ENCODE measurements around the gene STUB1. TPM values are rescaled to one million over a fixed set of nuclear protein-coding genes. Genes with fewer than 3 reads are reported as not detected.

Gene STUB1
- total RNA-seq, 1 experiment from 2014 or later: 111 TPM

DNA sequence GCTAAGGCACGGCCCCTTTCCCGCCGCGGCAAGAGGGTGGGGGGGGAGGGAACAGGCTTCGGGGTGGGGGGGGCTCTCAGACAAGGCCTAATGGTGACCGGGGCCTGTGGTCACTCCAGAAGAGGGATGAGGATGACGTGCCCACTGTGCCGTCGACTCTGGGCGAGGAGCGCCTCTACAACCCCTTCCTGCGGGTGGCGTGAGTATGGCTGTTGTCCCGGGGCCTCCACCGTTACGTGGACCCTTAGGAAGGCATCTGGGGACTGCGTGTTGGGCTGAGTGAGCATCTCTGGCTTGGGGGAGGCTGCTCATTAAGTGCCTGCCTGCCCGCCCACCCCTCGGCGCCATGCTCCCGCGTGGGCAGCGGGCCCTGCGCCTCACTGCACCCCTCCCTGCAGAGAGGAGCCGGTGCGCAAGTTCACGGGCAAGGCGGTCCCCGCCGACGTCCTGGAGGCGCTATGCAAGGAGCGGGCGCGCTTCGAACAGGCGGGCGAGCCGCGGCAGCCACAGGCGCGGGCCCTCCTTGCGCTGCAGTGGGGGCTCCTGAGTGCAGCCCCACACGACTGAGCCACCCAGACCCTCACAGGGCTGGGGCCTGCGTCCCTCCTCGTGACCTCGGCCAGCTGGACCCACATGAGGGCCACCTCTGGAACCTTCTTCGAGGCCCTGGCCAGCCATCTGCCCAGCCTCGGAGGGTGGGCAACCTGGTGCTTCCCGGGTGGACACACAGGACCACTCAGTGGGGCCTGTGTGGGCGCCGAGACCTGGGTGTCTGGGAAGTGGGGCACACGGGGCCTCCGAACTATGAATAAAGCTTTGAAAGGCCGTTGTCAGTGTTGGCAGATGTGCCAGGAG is 48.9 kb downstream of the STUB1 start:
- RAD21 ChIA-PET (ENCODE audit: low non-redundant PET in 1 of 2, low total read pairs in 2 of 2, uncharacterized antibody in 2 of 2, unreplicated experiment in 2 of 2): no interaction called here
- Histone ChIP-seq H3K9ac (ENCODE audit: low read length) (peak overlapping the region; percentile 98), H3K4me1 (ENCODE audit: control insufficient read depth in 1 of 2, insufficient read depth in 2 of 2, low read length in 2 of 2) (peaks cover 5 to 29% of the 10 kb centered on the region in 2 experiments; a peak in 3 of 4 replicates), H3K79me2 (ENCODE audit: insufficient read depth, low read length) (peaks cover 19% of the 10 kb centered on the region; the same call in 1 of the 2 replicates), H3K4me3 (replicated peaks in 1 of 2; ENCODE audit: low read depth in 1 of 2, low read length in 2 of 2) (peak overlapping the region; percentile 80 to 89), H3K9me2 (ENCODE audit: insufficient read depth) (no peaks in the 10 kb centered on the region), H4K20me1 (ENCODE audit: insufficient read depth) (no peaks in the 10 kb centered on the region), H3K36me3 (ENCODE audit: control insufficient read depth in 1 of 2, insufficient read depth in 2 of 2, low read length in 2 of 2) (peaks cover 0 to 3% of the 10 kb centered on the region in 2 experiments; a peak in 2 of 4 replicates), H3K9me3 (ENCODE audit: control insufficient read depth in 1 of 2, insufficient read depth in 1 of 2, low read depth in 1 of 2, low read length in 2 of 2) (no peaks in the 10 kb centered on the region), H3K27ac (ENCODE audit: low read depth, low read length) (peak overlapping the region; percentile 95), H2AFZ (ENCODE audit: low read depth, low read length, poor library complexity, severe bottlenecking) (no peak overlapping the region), H3K27me3 (ENCODE audit: insufficient read depth, low read length) (no peaks in the 10 kb centered on the region), H3K4me2 (ENCODE audit: low read length) (peak overlapping the region; percentile 99)
- POLR2A ChIA-PET: interaction anchor here (1.3 to 3.5 kb wide), 3 partner anchors 11 to 32 kb away, joined by 3 to 12 read pairs (median 9); partner anchors contain the start of genes METRN and MSLN
- TF ChIP-seq JUND (IDR thresholded peaks at IDR 0.05) (no peak), ZFX (IDR thresholded peaks at IDR 0.05) (0 out of 2 replicates have a peak, but pooled peaks have one; percentile 8), RAD21 (IDR thresholded peaks at IDR 0.05; ENCODE audit: low read depth) (no peak)
- CTCF ChIA-PET: interaction anchor here (1.1 to 3.0 kb wide), 4 partner anchors 9 to 20 kb away, joined by 5 to 20 read pairs (median 9); partner anchors contain the start of genes CIAO3 and METRN
- TSS peak; percentile 50 for BruUV-seq (replicated peaks)
- ATAC-seq (no peak; the same call in 1 of the 2 replicates), DNase-seq (ENCODE audit: low read depth, low spot score) (no peak)
- intact Hi-C loops (cut with micrococcal nuclease): loop anchor here (1.0 kb wide), 1 partner anchor 56 kb away; no protein-coding TSS in a partner anchor

DNA sequence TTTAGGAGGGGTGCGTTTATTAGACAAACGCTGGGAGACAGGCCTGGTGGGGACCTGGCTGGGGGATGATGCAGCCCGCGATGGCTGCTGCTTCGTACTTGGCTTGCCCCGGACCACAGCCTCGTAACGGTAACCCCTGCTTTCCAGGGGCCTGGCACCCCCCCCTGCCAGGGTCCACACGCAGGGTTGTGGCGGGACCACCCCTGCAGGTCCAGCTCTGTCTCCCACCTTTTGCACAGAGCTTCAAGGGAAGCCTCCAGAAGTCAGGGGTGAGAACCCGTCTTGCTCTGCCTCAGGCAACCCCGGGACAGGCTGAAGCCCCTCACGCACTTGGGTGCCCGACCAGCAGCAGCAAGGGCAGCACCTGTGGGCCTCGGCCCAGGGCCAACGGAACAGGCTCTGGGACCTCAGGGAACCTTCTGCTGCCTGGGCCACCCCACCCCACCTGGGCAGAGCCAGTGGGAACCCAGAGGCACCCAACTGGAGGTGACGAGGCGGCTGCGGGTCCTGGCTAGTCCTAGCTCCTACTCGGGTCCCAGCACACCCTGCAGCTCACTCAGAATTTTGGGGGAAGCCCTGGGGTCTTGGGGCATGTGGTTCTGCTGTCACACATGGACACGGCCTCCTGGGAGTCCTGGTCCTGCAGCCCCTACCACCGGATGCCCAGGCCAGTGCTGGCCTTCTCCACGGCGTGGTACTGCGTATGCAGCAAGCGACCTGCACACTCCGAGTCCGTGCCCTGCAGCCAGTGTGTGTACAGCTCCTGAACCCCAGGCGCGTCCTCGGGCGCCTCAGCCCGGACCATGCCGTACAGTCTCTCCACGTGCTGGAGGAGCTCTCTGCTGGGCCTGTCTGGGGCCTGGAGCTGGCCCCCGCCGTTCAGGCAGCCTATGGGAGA is 49.8 kb downstream of the STUB1 start:
- intact Hi-C loops (cut with micrococcal nuclease): no loop called here
- H3K9ac ChIP-seq (ENCODE audit: low read length): peak overlapping the region; percentile 98; the same call in 1 of the 2 replicates
- H3K9me3 ChIP-seq (ENCODE audit: control insufficient read depth in 1 of 2, insufficient read depth in 1 of 2, low read depth in 1 of 2, low read length in 2 of 2): no peaks in the 10 kb centered on the region
- TF ChIP-seq POLR2AphosphoS5 (IDR thresholded peaks at IDR 0.05; ENCODE audit: low read depth, low read length): 0 out of 2 replicates have a peak, but pooled peaks have one; percentile 13
- TF ChIP-seq ZNF274 (IDR thresholded peaks at IDR 0.05; ENCODE audit: low read depth, low read length): no peak
- no peak overlapping the region for H2AFZ ChIP-seq (ENCODE audit: low read depth, low read length, poor library complexity, severe bottlenecking)
- peak overlapping the region; percentile 99 for H3K4me2 ChIP-seq (ENCODE audit: low read length)
- peaks cover 5 to 29% of the 10 kb centered on the region in 2 experiments; a peak in 3 of 4 replicates for H3K4me1 ChIP-seq (ENCODE audit: control insufficient read depth in 1 of 2, insufficient read depth in 2 of 2, low read length in 2 of 2)
- H3K36me3 ChIP-seq (ENCODE audit: control insufficient read depth in 1 of 2, insufficient read depth in 2 of 2, low read length in 2 of 2): peaks cover 0 to 3% of the 10 kb centered on the region in 2 experiments; a peak in 2 of 4 replicates
- ATAC-seq (no peak), DNase-seq (ENCODE audit: low read depth, low spot score) (no peak)
- RAD21 ChIA-PET (ENCODE audit: low non-redundant PET in 1 of 2, low total read pairs in 2 of 2, uncharacterized antibody in 2 of 2, unreplicated experiment in 2 of 2): no interaction called here
- H3K79me2 ChIP-seq (ENCODE audit: insufficient read depth, low read length): peaks cover 19% of the 10 kb centered on the region; the same call in 1 of the 2 replicates
- no TSS peak for BruUV-seq (replicated peaks)
- peak overlapping the region; percentile 80 to 89; a peak in 3 of 4 replicates for H3K4me3 ChIP-seq (replicated peaks in 1 of 2; ENCODE audit: low read depth in 1 of 2, low read length in 2 of 2)
- H3K9me2 ChIP-seq (ENCODE audit: insufficient read depth): no peaks in the 10 kb centered on the region
- POLR2A ChIA-PET: interaction anchor here (0.9 kb wide), 1 partner anchor 9 kb away, joined by 3 read pairs; the partner anchor contains the start of gene ANTKMT
- H3K27me3 ChIP-seq (ENCODE audit: insufficient read depth, low read length): no peaks in the 10 kb centered on the region
- H3K27ac ChIP-seq (ENCODE audit: low read depth, low read length): peak overlapping the region; percentile 95
- CTCF ChIA-PET: interaction anchor here (3.0 kb wide), 1 partner anchor 11 kb away, joined by 9 read pairs; the partner anchor contains the start of gene CIAO3
- H4K20me1 ChIP-seq (ENCODE audit: insufficient read depth): no peaks in the 10 kb centered on the region
